Tibial nerve (tissue), 4 donors: ENCODE data around the gene TGFB1.

Experiments
- CTCF ChIP-seq, 5 experiments: fragments of 200-600 bp in 3 of 5; fragments of 450-650 bp in 2 of 5; sonication (generic) in 3 of 5; IDR thresholded peaks; one replicate each; pipeline ENCODE4 v1.5.1; 2016 to 2019; ENCODE audit warnings: antibody characterized with exemption in 5 of 5, mild to moderate bottlenecking in 3 of 5, moderate library complexity in 2 of 5
- EP300 ChIP-seq, 2 donors: sonication (generic); formaldehyde crosslinking; IDR thresholded peaks; one replicate each; pipeline ENCODE4 v1.6.1; 2017; ENCODE audit warnings: antibody characterized with exemption in 2 of 2, mild to moderate bottlenecking in 1 of 2
- POLR2A ChIP-seq, 2 donors: fragments of 450-650 bp; IDR thresholded peaks; one replicate each; pipeline ENCODE4 v1.6.1; 2017; ENCODE audit warnings: antibody characterized with exemption in 2 of 2, mild to moderate bottlenecking in 2 of 2, moderate library complexity in 2 of 2

- no peak for TF ChIP-seq EP300 (IDR thresholded peaks at IDR 0.05)
- no peak for TF ChIP-seq POLR2A (IDR thresholded peaks at IDR 0.05)
- no peak for TF ChIP-seq CTCF (IDR thresholded peaks at IDR 0.05)
Observed at GRCh38 chr19:41322451-41322850, 31.3 kb downstream of the TGFB1 start.
